ENCODE data around the gene ADM2.
"Not testable (repeated sequence)": the region's sequence is repeated elsewhere in the genome, so short reads cannot be mapped to it uniquely, and the experiment has no call there.

ADM2 gene

DNA sequence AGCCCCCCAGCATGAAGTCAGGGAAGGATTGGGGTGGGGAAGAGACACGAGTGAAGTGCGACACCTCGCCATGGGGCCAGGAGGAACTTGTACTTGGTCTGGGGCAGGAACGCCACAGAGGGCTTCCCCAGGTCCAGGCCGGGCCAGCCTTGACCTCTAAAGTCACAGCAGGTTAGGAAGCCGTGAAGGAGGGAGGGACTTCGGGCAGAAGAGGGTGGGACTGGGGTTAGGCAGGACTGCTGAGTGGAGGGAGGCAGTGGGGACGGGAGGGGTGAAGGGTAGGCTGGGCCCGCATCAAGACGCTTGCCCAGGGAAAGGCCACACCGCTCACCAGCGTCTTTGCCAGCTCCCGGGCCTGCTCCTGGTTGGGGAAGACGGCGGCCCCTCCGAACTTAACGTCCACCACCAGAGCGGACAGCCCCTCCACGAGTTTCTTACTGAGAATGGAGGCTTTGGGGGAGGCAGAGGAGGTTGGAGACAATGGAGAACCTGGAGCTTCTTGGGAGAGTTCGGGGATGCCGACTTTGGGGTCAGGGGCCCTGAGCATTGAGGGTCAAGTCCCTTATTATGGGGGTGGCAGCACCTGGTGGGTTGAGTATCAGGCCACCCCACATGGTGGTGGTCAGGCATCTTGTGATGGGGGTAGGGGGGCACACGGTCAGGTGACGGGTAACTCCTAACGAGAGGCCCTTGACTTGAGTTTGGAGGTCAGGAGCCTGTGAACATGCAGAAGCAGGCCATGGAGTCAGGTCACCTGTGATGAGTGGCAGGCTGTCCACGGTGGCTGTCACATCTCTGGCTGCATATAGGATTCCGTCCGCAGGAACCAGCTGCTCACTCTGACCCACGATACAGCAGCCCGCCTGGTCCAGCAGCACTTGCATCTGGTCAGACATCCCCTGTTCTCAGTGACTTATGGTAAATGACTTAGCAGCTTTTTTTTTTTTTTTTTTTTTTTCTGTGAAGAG lies 45.8 kb downstream of the ADM2 start:
- DNase-seq: no peak

DNA sequence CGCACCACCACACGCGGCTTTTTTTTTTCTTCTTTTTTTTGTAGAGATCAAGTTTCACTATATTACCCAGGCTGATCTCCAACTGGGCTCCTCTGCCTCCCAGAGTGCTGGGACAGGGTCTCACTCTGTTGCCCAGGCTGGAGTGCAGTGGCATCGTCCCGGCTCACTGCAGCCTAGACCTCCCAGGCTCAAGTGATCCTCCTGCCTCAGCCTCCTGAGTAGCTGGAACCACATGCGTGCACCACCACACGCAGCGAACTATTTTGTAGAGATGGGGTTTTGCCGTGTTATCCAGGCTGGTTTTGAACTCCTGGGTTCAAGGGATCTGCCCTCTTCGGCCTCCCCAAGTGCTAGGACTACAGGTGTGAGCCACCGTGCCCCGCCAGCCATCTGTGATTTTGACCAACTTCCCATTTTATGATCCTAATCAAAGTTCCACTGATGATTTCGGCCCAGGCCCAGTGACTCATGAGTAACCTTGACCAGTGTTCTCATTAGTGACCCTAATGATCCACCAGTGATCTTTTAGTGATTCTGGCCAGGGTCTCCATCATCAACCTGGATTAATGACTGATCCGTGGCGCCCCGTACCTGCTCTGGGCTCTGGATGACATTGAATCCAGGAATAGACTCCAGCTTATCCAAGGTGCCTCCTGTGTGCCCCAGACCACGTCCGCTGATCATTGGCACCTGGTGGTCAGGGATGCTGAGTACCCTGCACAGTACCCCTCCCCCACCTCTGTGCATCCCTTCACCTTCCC lies 46.8 kb downstream of the ADM2 start:
- no peak for DNase-seq

- no peak for DNase-seq
Measured at GRCh38 chr22:50528682-50529415, 47.5 kb downstream of the ADM2 start.

DNA sequence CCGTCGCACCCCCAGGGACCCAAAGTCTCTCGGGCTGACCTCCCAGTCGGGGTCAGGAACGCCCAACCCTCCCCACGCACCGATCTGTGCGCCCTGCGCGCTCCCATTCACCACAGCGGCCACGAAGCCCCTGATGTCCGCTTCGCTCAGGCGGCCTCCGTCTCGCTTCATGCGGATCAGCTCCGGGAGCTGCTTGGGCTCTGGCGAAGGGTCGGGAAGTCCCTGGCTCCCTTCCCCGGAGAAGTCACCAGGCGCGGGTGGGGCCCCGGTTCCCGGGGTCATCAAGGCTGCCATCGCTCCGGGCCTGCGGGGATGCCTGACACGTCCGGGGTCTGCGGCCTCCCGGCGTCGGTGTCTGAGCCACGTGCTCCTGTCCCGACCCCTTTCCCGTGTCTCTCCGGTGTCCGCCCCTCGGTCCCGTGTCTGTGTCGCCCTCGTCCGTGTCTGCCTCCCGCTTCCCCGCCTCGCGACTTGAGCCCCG lies 48.1 kb downstream of the ADM2 start:
- no peak for DNase-seq

- no peak for DNase-seq
Measured at GRCh38 chr22:50529897-50530579, 48.7 kb downstream of the ADM2 start, which contains the start of gene TYMP. Gene TYMP, minus strand, starts transcription at chr22:50530012. Its CDS starts 303 bp downstream, at chr22:50529709.

- DNase-seq: no peak
Measured at GRCh38 chr22:50530580-50530876, 49.2 kb downstream of the ADM2 start.

GRCh38 chr22:50530877-50531545 lies 49.7 kb downstream of the ADM2 start:
- DNase-seq: no peak

GRCh38 chr22:50531546-50531961 lies 50.2 kb downstream of the ADM2 start:
- no peak for DNase-seq

GRCh38 chr22:50531962-50532674 lies 50.8 kb downstream of the ADM2 start:
- no peak for DNase-seq

DNA sequence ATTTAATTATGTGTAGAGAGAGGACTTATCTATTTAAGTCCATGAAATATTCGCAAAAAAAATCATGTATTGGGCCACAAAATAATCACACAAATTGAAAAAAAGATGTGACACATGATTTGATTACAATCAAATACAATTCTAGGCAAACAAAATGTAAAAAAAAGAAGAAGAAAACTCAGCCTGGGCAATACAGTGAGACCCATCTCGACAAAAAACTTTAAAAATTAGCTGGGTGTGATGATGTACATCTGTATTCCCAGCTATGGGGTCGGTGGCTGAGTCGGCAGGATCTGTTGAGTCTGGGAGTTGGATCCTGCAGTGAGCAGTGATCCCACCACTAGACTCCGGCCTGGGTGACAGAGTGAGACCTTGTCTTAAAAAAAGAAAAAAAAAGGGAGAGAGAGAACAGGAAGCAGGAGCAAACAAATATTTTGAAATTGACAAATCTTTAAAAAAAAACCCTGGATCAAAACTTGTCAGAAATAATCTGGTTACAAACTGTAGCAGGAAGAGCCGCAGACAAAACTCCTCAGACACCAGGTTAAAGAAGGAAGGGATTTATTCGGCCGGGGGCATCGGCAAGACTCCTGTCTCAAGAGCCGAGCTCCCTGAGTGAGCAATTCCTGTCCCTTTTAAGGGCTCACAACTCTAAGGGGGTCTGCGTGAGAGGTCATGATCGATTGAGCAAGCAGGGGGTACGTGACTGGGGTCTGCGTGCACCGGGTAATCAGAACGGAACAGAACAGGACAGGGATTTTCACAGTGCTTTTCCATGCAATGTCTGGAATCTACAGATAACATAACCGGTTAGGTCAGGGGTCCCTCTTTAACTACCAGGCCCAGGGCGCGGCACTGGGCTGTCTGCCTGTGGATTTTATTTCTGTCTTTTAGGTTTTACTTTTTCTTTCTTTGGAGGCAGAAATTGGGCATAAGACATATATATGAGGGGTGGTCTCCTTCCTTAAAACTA lies 51.8 kb downstream of the ADM2 start:
- DNase-seq: no peak

DNA sequence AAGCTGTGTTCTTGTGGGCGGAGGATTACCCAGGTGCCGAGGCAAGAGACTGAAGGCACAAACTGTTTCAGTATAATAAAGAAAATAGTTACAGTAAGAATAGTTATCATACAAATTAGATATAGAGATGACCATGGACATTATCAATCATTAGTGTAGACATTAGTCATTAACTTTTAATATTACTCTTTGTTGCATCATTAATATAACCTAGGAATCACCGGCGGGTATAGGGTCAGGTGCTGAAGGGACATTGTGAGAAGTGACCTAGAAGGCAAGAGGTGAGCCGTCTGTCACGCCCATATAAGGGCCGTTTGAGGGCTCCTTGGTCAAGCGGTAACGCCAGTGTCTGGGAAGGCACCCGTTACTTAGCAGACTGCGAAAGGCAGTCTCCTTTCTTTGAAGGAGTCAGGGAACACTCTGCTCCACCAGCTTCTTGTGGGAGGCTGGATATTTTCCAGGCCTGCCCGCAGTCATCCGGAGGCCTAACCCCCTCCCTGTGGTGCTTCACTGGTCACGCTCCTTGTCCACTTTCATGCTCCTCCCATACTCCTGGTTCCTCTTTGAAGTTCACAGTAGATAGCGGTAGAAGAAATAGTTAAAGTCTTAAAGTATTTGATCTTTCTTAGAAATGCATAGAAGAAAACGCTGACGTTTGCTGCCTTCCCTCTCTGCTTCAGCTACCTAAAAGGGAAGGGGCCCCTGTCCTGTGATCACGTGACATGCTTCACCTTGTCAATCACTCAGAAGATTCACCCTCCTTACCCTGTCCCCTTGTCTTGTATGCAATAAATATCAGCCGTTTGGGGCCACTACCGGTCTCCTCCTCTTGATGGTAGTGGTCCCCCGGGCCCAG lies 52.7 kb downstream of the ADM2 start:
- DNase-seq: not testable (repeated sequence)

- no peak for DNase-seq
Measured at GRCh38 chr22:50535113-50535512, 53.8 kb downstream of the ADM2 start.
